ENCODE measurements around the gene ARID3B. TPM values are rescaled to one million over a fixed set of nuclear protein-coding genes. Genes with fewer than 3 reads are reported as not detected.

ARID3B gene
- total RNA-seq, 1 experiment from 2014 or later = 12.7 TPM

GRCh38 chr15:74608786-74609185 is 67.8 kb downstream of the ARID3B start:
- ATAC-seq = no peak
- no peaks in the 10 kb centered on the region for H3K27me3 ChIP-seq (ENCODE audit: control insufficient read depth, insufficient read depth, low read length)
- no peaks in the 10 kb centered on the region for H3K9me3 ChIP-seq (ENCODE audit: control insufficient read depth, insufficient read depth, low read depth, low read length)
- BruUV-seq (replicated peaks) = no TSS peak
- DNase-seq (ENCODE audit: low read depth, low spot score) = no peak
- ChIA-PET POLR2A (interaction anchor here (1.0 kb wide), 1 partner anchor 63 kb away, joined by 3 read pairs; no protein-coding TSS in a partner anchor), CTCF (no interaction called here)
- TF ChIP-seq CTCF (IDR thresholded peaks at IDR 0.05) (no peak), POLR2AphosphoS5 (IDR thresholded peaks at IDR 0.05; ENCODE audit: low read depth, low read length) (no peak), SIN3A (IDR thresholded peaks at IDR 0.05; ENCODE audit: borderline replicate concordance, insufficient read depth, low read depth, low read length) (no peak), TCF7L2 (IDR thresholded peaks at IDR 0.05; ENCODE audit: low read depth, low read length) (no peak), REST (IDR thresholded peaks at IDR 0.05; ENCODE audit: insufficient read depth in 1 of 2, low read depth in 2 of 2, low read length in 1 of 2) (no peak)
- H3K27ac ChIP-seq (ENCODE audit: low read length) = no peak overlapping the region
- in situ Hi-C loops (cut with HindIII; ENCODE audit: low pct_unique_long_range_greater_than_20kb, low sequenced_read_pairs) = no loop called here
- intact Hi-C loops (cut with micrococcal nuclease; ENCODE audit: unreplicated experiment) = no loop called here
- no peaks in the 10 kb centered on the region for H3K36me3 ChIP-seq (ENCODE audit: control insufficient read depth, insufficient read depth, low read length)
- no peaks in the 10 kb centered on the region for H3K4me1 ChIP-seq (ENCODE audit: control insufficient read depth, insufficient read depth, low read length)
- H3K4me3 ChIP-seq (ENCODE audit: low read depth in 2 of 2, low read length in 2 of 2) = no peak overlapping the region

GRCh38 chr15:74609938-74610301 is 68.9 kb downstream of the ARID3B start:
- no TSS peak for BruUV-seq (replicated peaks)
- DNase-seq (ENCODE audit: low read depth, low spot score) (no peak), ATAC-seq (no peak)
- Histone ChIP-seq H3K9me3 (ENCODE audit: control insufficient read depth, insufficient read depth, low read depth, low read length) (no peaks in the 10 kb centered on the region), H3K36me3 (ENCODE audit: control insufficient read depth, insufficient read depth, low read length) (no peaks in the 10 kb centered on the region), H3K4me3 (ENCODE audit: low read depth in 2 of 2, low read length in 2 of 2) (no peak overlapping the region), H3K27ac (ENCODE audit: low read length) (no peak overlapping the region), H3K4me1 (ENCODE audit: control insufficient read depth, insufficient read depth, low read length) (no peaks in the 10 kb centered on the region), H3K27me3 (ENCODE audit: control insufficient read depth, insufficient read depth, low read length) (no peaks in the 10 kb centered on the region)
- no peak for TF ChIP-seq SIN3A (IDR thresholded peaks at IDR 0.05; ENCODE audit: borderline replicate concordance, insufficient read depth, low read depth, low read length)
- no peak for TF ChIP-seq POLR2AphosphoS5 (IDR thresholded peaks at IDR 0.05; ENCODE audit: low read depth, low read length)
- in situ Hi-C loops (cut with HindIII; ENCODE audit: low pct_unique_long_range_greater_than_20kb, low sequenced_read_pairs) = no loop called here
- ChIA-PET POLR2A (no interaction called here), CTCF (no interaction called here)
- intact Hi-C loops (cut with micrococcal nuclease; ENCODE audit: unreplicated experiment) = no loop called here

GRCh38 chr15:74610302-74610951 is 69.4 kb downstream of the ARID3B start:
- DNase-seq (ENCODE audit: low read depth, low spot score) (no peak), ATAC-seq (no peak)
- no peak for TF ChIP-seq REST (IDR thresholded peaks at IDR 0.05; ENCODE audit: insufficient read depth in 1 of 2, low read depth in 2 of 2, low read length in 1 of 2)
- TF ChIP-seq POLR2AphosphoS5 (IDR thresholded peaks at IDR 0.05; ENCODE audit: low read depth, low read length) = no peak
- TF ChIP-seq CTCF (IDR thresholded peaks at IDR 0.05) = no peak
- no peak for TF ChIP-seq SIN3A (IDR thresholded peaks at IDR 0.05; ENCODE audit: borderline replicate concordance, insufficient read depth, low read depth, low read length)
- no peak for TF ChIP-seq TCF7L2 (IDR thresholded peaks at IDR 0.05; ENCODE audit: low read depth, low read length)
- no peak overlapping the region for H3K27ac ChIP-seq (ENCODE audit: low read length)
- BruUV-seq (replicated peaks) = no TSS peak
- in situ Hi-C loops (cut with HindIII; ENCODE audit: low pct_unique_long_range_greater_than_20kb, low sequenced_read_pairs) = no loop called here
- ChIA-PET CTCF (interaction anchor here (0.6 kb wide), 1 partner anchor 17 kb away, joined by 3 read pairs; no protein-coding TSS in a partner anchor), POLR2A (interaction anchor here (0.6 kb wide), 1 partner anchor 144 kb away, joined by 15 read pairs; no protein-coding TSS in a partner anchor)
- intact Hi-C loops (cut with micrococcal nuclease; ENCODE audit: unreplicated experiment) = no loop called here
- H3K36me3 ChIP-seq (ENCODE audit: control insufficient read depth, insufficient read depth, low read length) = no peaks in the 10 kb centered on the region
- no peaks in the 10 kb centered on the region for H3K9me3 ChIP-seq (ENCODE audit: control insufficient read depth, insufficient read depth, low read depth, low read length)
- H3K4me3 ChIP-seq (ENCODE audit: low read depth in 2 of 2, low read length in 2 of 2) = no peak overlapping the region
- H3K27me3 ChIP-seq (ENCODE audit: control insufficient read depth, insufficient read depth, low read length) = no peaks in the 10 kb centered on the region
- no peaks in the 10 kb centered on the region for H3K4me1 ChIP-seq (ENCODE audit: control insufficient read depth, insufficient read depth, low read length)

Data from Panc1 (cell line).